ENCODE measurements around the gene SH3RF3. TPM values are rescaled to one million over a fixed set of nuclear protein-coding genes. Genes with fewer than 3 reads are reported as not detected.

SH3RF3 gene
- total RNA-seq, 4 donors from 2014 or later: 2.4 to 5.5 (median 2.9) TPM

DNA sequence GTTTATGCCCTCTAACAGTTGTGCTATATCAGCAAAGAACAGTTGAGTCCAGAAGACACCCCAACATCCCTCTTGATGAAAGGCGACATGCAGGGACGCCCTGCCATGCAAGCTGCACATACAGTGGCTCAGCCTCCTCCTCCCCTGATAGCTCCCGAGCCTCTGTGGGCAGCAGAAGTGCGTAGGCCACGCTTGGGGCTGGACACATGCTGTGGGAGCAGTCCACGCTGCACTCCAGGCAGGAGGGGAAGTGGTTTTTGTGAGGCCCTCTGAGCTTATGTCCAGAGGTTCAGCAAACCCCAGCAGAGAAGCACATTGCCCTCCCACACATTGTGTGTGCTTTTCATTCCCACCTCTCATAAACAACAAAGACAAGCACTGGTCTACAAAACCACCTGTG, 322.7 kb downstream of the SH3RF3 start:
- TF ChIP-seq, protein P1, sequence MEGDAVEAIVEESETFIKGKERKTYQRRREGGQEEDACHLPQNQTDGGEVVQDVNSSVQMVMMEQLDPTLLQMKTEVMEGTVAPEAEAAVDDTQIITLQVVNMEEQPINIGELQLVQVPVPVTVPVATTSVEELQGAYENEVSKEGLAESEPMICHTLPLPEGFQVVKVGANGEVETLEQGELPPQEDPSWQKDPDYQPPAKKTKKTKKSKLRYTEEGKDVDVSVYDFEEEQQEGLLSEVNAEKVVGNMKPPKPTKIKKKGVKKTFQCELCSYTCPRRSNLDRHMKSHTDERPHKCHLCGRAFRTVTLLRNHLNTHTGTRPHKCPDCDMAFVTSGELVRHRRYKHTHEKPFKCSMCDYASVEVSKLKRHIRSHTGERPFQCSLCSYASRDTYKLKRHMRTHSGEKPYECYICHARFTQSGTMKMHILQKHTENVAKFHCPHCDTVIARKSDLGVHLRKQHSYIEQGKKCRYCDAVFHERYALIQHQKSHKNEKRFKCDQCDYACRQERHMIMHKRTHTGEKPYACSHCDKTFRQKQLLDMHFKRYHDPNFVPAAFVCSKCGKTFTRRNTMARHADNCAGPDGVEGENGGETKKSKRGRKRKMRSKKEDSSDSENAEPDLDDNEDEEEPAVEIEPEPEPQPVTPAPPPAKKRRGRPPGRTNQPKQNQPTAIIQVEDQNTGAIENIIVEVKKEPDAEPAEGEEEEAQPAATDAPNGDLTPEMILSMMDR (IDR thresholded peaks at IDR 0.05): no peak
- no peak for TF ChIP-seq POLR2A (IDR thresholded peaks at IDR 0.05)
- 93 to 100% methylated on average over 2 to 6 of the region's 6 CpGs for WGBS, 2 donors
- intact Hi-C loops (cut with DNase I): no loop called here

DNA sequence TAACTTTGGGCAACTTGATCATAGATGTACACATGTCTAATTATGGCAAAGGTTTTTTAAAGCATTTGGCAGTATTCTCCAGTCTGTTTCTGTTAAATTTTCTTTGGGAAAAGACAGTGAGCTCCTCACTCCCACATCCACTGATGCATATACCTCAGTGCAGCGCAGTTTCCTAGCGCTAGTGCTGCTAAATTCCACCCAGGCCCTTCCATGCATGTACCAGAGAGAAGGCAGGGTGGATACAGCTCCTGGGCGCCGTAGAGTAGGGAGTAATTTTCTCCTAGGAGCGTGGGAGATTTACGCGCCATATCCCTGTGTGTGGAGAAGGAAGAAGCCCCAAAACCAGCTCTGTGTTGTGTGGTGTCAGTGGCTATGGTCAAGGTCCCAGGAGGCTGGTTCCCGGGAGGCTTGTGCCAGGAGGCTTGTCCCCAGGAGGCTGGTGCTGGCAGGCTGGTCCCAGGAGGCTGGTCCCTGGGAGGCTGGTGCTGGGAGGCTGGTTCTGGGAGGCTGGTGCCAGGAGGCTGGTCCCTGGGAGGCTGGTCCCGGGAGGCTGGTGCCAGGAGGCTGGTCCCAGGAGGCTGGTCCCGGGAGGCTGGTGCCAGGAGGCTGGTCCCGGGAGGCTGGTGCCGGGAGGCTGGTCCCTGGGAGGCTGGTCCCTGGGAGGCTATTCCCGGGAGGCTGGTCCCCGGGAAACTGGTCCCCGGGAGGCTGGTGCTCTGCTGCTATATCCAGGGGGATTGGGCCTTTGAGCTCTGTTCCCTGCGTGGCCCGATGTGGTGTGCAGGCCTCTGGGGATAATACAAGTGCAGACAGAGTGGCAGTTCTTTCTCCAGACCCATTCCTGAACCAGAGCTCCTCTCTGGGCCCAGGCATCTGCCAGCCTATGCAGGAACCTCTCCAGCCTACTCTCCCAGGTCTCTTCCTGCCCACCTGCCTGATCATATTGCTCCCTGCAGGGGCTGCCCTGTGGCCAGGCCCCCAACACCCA, 323.6 kb downstream of the SH3RF3 start:
- intact Hi-C loops (cut with DNase I): no loop called here
- 100% methylated on average over 2 of the region's 17 CpGs; no CpG with 5 or more reads in 1 of the 2 donors for WGBS, 2 donors
- H3K4me1 ChIP-seq: peaks cover 0 to 26% (median 0%) of the 10 kb centered on the region in 3 donors
- H3K36me3 ChIP-seq: peaks cover 0 to 32% (median 0%) of the 10 kb centered on the region in 3 donors
- H3K27me3 ChIP-seq: peaks cover 0 to 8% (median 0%) of the 10 kb centered on the region in 4 donors
- DNase-seq: no peak
- TF ChIP-seq, protein P1 (IDR thresholded peaks at IDR 0.05): no peak
- TF ChIP-seq POLR2A (IDR thresholded peaks at IDR 0.05): no peak
- H3K4me3 ChIP-seq: no peak overlapping the region
- H3K9me3 ChIP-seq: no peaks in the 10 kb centered on the region
- no peak overlapping the region for H3K27ac ChIP-seq

More for the DNA sequence above, 322.7 kb downstream of the SH3RF3 start:
- DNase-seq: no peak
- no peaks in the 10 kb centered on the region for H3K9me3 ChIP-seq
- peaks cover 0 to 31% (median 0%) of the 10 kb centered on the region in 3 donors for H3K36me3 ChIP-seq
- peaks cover 0 to 8% (median 0%) of the 10 kb centered on the region in 4 donors for H3K27me3 ChIP-seq
- no peak overlapping the region for H3K4me3 ChIP-seq
- H3K4me1 ChIP-seq: peaks cover 1 to 35% (median 2%) of the 10 kb centered on the region in 3 donors
- H3K27ac ChIP-seq: no peak overlapping the region

DNA sequence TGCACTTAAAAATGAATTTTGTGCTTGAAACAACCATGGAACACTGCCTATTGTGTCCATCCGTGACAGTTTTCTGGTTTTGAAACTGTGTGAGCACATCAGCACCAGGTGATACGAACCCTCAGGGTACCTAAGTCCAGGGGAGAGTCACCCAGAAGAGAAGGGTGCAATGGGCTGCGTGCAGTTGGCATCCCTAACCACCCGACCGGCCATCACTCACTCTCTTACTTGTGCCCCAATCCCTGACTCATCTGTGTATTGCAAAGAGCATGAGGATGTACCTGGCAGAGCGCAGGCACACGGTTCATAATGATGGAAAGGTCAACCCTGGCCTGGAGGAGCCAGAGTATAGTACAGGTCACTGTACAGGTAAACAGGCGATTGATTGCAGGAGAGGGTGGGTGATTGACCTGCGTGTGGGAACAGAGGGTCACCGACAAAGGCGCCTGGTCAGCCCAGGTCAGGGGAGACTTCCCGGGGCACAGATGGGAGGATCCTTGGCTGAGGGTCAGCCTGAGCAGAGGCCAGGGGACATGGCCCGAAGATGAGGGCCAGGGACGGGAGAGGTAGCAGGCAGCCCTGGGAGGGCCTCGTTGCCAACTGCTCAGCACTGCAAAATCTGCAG, 324.5 kb downstream of the SH3RF3 start:
- Histone ChIP-seq H3K4me3 (no peak overlapping the region), H3K9me3 (no peaks in the 10 kb centered on the region), H3K27me3 (peaks cover 0 to 8% (median 0%) of the 10 kb centered on the region in 4 donors), H3K27ac (no peak overlapping the region), H3K36me3 (peaks cover 0 to 32% (median 0%) of the 10 kb centered on the region in 3 donors), H3K4me1 (peaks cover 0 to 21% (median 0%) of the 10 kb centered on the region in 3 donors)
- WGBS, 2 donors: 89 to 90% methylated on average over 9 to 10 of the region's 15 CpGs
- intact Hi-C loops (cut with DNase I): no loop called here
- no peak for DNase-seq
- TF ChIP-seq, protein P1 (IDR thresholded peaks at IDR 0.05): no peak
- no peak for TF ChIP-seq POLR2A (IDR thresholded peaks at IDR 0.05)

DNA sequence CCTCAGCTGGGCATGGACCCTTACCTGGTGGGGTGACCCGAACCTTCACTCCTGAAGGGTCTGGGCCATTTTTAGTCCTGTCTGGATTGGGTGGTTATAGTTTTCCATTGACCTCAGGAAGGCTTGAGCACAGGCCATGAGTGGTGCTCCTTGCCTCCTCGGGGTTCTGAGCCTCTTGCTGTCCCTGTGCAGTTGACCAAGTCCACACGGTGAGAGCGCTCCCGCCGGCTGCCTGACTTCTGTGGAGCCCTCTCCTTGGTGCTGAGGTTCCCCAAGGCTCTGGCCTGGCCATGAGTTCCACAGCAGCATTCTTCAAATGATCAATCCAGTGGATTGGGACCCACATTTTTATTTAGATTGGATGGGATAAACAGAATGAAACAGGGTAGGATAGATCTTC, 325.3 kb downstream of the SH3RF3 start:
- H3K27me3 ChIP-seq: peaks cover 0 to 8% (median 0%) of the 10 kb centered on the region in 4 donors
- peaks cover 0 to 15% (median 0%) of the 10 kb centered on the region in 3 donors for H3K4me1 ChIP-seq
- no peak for TF ChIP-seq POLR2A (IDR thresholded peaks at IDR 0.05)
- TF ChIP-seq, protein P1 (IDR thresholded peaks at IDR 0.05): no peak
- no peak for DNase-seq
- WGBS, 2 donors: 90 to 100% methylated on average over 2 of the region's 6 CpGs
- intact Hi-C loops (cut with DNase I): no loop called here
- H3K4me3 ChIP-seq: no peak overlapping the region
- peaks cover 0 to 29% (median 0%) of the 10 kb centered on the region in 3 donors for H3K36me3 ChIP-seq
- no peak overlapping the region for H3K27ac ChIP-seq
- no peaks in the 10 kb centered on the region for H3K9me3 ChIP-seq
